Esophagus muscularis mucosa (tissue), 4 donors: ENCODE results near the gene PSMD12.
"Not testable (repeated sequence)": the region's sequence is repeated elsewhere in the genome, so short reads cannot be mapped to it uniquely, and the experiment has no call there.

Source experiments
- EP300 ChIP-seq: sonication (generic); formaldehyde crosslinking; IDR thresholded peaks from one replicate; pipeline ENCODE4 v1.6.1; 2017; ENCODE audit warnings: antibody characterized with exemption
- POLR2A ChIP-seq: fragments of 450-650 bp; IDR thresholded peaks from one replicate; pipeline ENCODE4 v1.6.1; 2017; ENCODE audit warnings: antibody characterized with exemption, moderate library complexity, mild to moderate bottlenecking, low read depth
- TF ChIP-seq, protein P1 (sequence below), 3 experiments: fragments of 200-600 bp in 2 of 3; fragments of 450-650 bp in 1 of 3; sonication (generic) in 2 of 3; IDR thresholded peaks; one replicate each; pipeline ENCODE4 v1.5.1; 2017 to 2019; ENCODE audit warnings: antibody characterized with exemption in 3 of 3, mild to moderate bottlenecking in 2 of 3, moderate library complexity in 1 of 3

DNA sequence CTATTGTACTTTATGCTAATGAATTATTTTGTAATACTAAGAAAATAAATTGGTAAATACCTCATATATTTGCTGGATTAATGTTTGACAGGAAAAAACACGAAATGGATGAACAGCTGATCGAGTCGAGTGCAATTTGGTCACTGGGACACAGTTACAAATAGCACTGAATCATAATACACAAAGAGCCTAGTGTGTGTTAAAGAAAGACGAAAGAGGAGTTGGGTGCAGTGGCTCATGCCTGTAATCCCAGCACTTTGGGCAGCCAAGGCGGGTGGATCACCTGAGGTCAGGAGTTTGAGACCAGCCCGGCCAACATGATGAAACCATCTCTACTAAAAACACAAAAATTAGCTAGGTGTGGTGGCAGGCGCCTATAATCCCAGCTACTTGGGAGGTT, 28.0 kb downstream of the PSMD12 start:
- TF ChIP-seq, protein P1, sequence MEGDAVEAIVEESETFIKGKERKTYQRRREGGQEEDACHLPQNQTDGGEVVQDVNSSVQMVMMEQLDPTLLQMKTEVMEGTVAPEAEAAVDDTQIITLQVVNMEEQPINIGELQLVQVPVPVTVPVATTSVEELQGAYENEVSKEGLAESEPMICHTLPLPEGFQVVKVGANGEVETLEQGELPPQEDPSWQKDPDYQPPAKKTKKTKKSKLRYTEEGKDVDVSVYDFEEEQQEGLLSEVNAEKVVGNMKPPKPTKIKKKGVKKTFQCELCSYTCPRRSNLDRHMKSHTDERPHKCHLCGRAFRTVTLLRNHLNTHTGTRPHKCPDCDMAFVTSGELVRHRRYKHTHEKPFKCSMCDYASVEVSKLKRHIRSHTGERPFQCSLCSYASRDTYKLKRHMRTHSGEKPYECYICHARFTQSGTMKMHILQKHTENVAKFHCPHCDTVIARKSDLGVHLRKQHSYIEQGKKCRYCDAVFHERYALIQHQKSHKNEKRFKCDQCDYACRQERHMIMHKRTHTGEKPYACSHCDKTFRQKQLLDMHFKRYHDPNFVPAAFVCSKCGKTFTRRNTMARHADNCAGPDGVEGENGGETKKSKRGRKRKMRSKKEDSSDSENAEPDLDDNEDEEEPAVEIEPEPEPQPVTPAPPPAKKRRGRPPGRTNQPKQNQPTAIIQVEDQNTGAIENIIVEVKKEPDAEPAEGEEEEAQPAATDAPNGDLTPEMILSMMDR (IDR thresholded peaks at IDR 0.05): not testable (repeated sequence)
- not testable (repeated sequence) for TF ChIP-seq POLR2A, EP300
